RWPE1 (cell line): ENCODE results near the gene TRIM29.

Experiments
- CTCF ChIA-PET: fragments of 350-600 bp; sonication (Branson Sonifier 250); formaldehyde crosslinking; extraction: SDS; loops from one replicate; lab custom pipeline; 2021; lab: Yijun Ruan, JAX
- POLR2A ChIA-PET: fragments of 400-600 bp; formaldehyde crosslinking; extraction: SDS; loops from one replicate; lab custom pipeline; 2020; ENCODE audit warnings: antibody characterized with exemption; ENCODE audit not compliant: low non-redundant PET; lab: Yijun Ruan, JAX
- DNase-seq: peaks from one replicate; pipeline ENCODE4 v3.0.0; 2012; ENCODE audit warnings: low spot score
- H3K27ac ChIP-seq: fragments of 450-650 bp; 2 replicates; pipeline ENCODE4 v1.5.1; 2017
- CTCF ChIP-seq: fragments of 450-650 bp; conservative IDR thresholded peaks from 2 replicates; pipeline ENCODE4 v1.5.1; 2017; ENCODE audit warnings: low read depth, mild to moderate bottlenecking

Gene TRIM29

GRCh38 chr11:120130991-120131760 is 6.7 kb downstream of the TRIM29 start:
- peak overlapping the region; percentile 99 for H3K27ac ChIP-seq
- POLR2A ChIA-PET, result no interaction called here
- DNase-seq, result no peak
- TF ChIP-seq CTCF, result no peak
- CTCF ChIA-PET, result no interaction called here

- peak overlapping the region; percentile 99 for H3K27ac ChIP-seq
- CTCF ChIA-PET, result interaction anchor here (1.1 kb wide), 1 partner anchor 17 kb away, joined by 3 read pairs; no protein-coding TSS in a partner anchor
- POLR2A ChIA-PET, result no interaction called here
- TF ChIP-seq CTCF, result no peak
- no peak for DNase-seq
Observed at GRCh38 chr11:120130176-120130980, 7.5 kb downstream of the TRIM29 start.

GRCh38 chr11:120129570-120129969 is 8.3 kb downstream of the TRIM29 start:
- ChIA-PET CTCF (interaction anchor here (0.6 to 1.1 kb wide), 2 partner anchors 17 to 39 kb away, joined by 3 read pairs; no protein-coding TSS in a partner anchor), POLR2A (no interaction called here)
- no peak for TF ChIP-seq CTCF
- DNase-seq, result no peak
- peak overlapping the region; percentile 99 for H3K27ac ChIP-seq

GRCh38 chr11:120128392-120129119 is 9.4 kb downstream of the TRIM29 start:
- no peak for TF ChIP-seq CTCF
- peak; percentile 88 for DNase-seq
- CTCF ChIA-PET, result interaction anchor here (1.0 kb wide), 1 partner anchor 9 kb away, joined by 4 read pairs; no protein-coding TSS in a partner anchor
- POLR2A ChIA-PET, result interaction anchor here (1.1 kb wide), 1 partner anchor 9 kb away, joined by 7 read pairs; the partner anchor contains the start of gene TRIM29
- H3K27ac ChIP-seq, result peak overlapping the region; percentile 99

GRCh38 chr11:120127236-120127635 is 10.7 kb downstream of the TRIM29 start:
- ChIA-PET POLR2A (no interaction called here), CTCF (no interaction called here)
- peak overlapping the region; percentile 99 for H3K27ac ChIP-seq
- no peak for TF ChIP-seq CTCF
- no peak for DNase-seq

- CTCF ChIA-PET, result no interaction called here
Observed at GRCh38 chr11:120126620-120127019, 11.3 kb downstream of the TRIM29 start.

More at GRCh38 chr11:120126620-120127019, 11.3 kb downstream of the TRIM29 start:
- H3K27ac ChIP-seq, result peak overlapping the region; percentile 98
- TF ChIP-seq CTCF, result no peak
- POLR2A ChIA-PET, result no interaction called here
- no peak for DNase-seq
